Subcutaneous abdominal adipose tissue (tissue), 5 donors: ENCODE measurements around the gene NCK2.

Experiments used
- H3K27ac ChIP-seq: one replicate; pipeline ENCODE4 v1.7.0; 2013; ENCODE audit warnings: low read depth, mild to moderate bottlenecking, inconsistent platforms, low read length, moderate library complexity
- H3K27me3 ChIP-seq, 5 donors: one replicate each; pipeline ENCODE4 v1.7.0; 2013; ENCODE audit warnings: low read length in 5 of 5, inconsistent platforms in 1 of 5; ENCODE audit not compliant: control insufficient read depth in 5 of 5, insufficient read depth in 4 of 5
- H3K36me3 ChIP-seq, 5 donors: one replicate each; pipeline ENCODE4 v1.7.0; 2013; ENCODE audit warnings: low read length in 5 of 5; ENCODE audit not compliant: control insufficient read depth in 5 of 5, insufficient read depth in 5 of 5
- H3K4me1 ChIP-seq, 5 donors: one replicate each; pipeline ENCODE4 v1.7.0; 2013; ENCODE audit warnings: low read length in 5 of 5, mild to moderate bottlenecking in 3 of 5, moderate library complexity in 1 of 5; ENCODE audit not compliant: control insufficient read depth in 5 of 5, insufficient read depth in 5 of 5
- H3K4me3 ChIP-seq, 5 donors: one replicate each; pipeline ENCODE4 v1.7.0; 2013; ENCODE audit warnings: low read length in 5 of 5, low read depth in 1 of 5
- H3K9ac ChIP-seq, 5 donors: one replicate each; pipeline ENCODE4 v1.7.0; 2013; ENCODE audit warnings: low read length in 5 of 5, mild to moderate bottlenecking in 4 of 5, moderate library complexity in 3 of 5
- H3K9me3 ChIP-seq, 5 donors: one replicate each; pipeline ENCODE4 v1.7.0; 2013; ENCODE audit warnings: low read length in 5 of 5; ENCODE audit not compliant: control insufficient read depth in 5 of 5
- donor health status: healthy.
- donor health status: healthy.
- donor health status: healthy.
- donor health status: healthy.
- donor health status: healthy.

The NCK2 gene

DNA sequence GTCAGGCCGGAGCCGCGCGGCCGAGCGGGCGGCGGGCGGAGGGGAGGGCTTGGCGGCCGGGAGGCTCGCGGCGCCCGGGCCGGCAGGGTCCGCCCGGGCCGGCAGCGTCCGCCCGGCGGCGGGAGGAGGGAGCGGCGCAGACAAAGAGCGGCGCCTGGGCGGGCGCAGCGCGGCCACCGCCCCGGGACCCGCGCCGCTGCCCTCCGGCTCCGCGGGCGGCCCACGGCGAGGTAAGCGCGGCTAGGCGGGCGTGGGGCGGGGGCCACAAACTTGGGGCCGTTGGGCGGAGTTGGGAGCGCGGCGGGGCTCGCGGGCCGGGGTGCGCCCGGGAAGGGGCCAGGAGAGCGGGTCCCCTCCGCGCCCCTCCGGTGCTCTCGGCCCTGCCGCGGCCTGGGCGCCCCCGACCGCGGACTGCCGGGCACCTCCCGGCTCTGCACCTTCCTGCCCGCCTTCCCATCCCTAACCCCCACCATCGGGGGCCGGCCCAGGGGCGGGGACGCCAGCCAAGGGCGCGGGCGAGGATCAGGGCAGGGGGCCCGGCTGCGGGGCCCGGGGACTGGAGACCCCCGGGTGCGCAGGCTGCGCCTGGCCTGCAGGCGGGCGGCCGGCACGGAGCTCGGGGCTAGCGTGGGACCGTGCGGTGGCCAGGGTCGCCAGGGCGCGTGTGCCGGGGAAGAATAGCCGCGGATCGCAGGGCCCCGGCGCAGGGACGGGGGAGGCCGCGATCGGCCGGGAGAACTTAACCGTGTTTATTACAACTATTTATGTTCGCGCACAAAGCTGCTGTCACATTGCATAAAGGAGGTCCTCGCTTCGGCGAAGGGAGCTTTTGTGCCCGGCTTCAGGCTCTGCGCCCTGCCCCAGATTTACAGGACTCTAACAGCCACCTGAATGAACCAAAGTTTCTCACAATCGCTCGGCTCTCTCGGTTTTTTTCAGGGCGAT is at the start of gene NCK2:
Gene NCK2, plus strand, starts transcription at position 4 of the 945 bp plus-strand sequence. CDS start 110,152 bp downstream, outside the sequence.
- Histone ChIP-seq H3K27me3 (no peaks in the 10 kb centered on the region), H3K4me1 (peaks cover 2 to 55% (median 39%) of the 10 kb centered on the region in 5 donors), H3K4me3 (peak within 1 kb of the TSS; percentile 78 to 84 (median 83)), H3K9ac (peak within 1 kb of the TSS; percentile 40 to 83 (median 75)), H3K27ac (peak within 1 kb of the TSS; percentile 63), H3K9me3 (no peaks in the 10 kb centered on the region), H3K36me3 (no peaks in the 10 kb centered on the region)

DNA sequence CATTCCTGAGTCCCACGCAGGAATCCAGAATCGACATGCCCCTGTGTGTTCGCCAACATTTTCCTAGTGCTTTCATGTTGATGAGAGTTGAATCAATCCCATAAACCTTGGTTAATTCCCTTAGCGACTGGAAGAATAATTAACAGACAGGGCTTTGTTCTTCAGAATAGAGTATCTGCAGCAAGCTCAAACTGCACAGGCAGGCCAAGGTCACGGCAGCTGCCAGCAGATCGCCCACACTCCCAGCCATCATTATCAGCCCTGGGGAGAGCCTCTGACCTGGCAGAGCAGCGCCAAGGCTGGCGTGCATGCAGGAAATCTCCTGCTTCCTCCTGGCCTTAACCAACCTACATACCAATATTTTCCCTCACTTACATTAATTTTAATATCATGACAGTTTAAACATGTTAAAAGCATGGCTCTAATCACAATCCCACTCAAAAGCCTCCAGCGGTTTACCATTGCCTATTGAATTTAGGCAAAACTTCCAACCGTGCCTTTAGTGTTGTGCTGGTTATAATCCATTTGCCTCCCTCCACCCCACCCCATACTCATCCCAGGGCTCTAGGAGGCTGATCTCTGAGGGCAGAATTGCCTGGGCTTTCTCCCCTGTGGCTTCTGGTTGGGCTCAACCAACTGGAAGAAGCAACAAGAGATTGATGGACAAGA is 46.8 kb upstream of the NCK2 start:
- Histone ChIP-seq H3K4me3 (no peak overlapping the region), H3K9ac (no peak overlapping the region), H3K27ac (no peak overlapping the region), H3K27me3 (peaks cover 0 to 3% (median 0%) of the 10 kb centered on the region in 5 donors), H3K36me3 (no peaks in the 10 kb centered on the region), H3K9me3 (no peaks in the 10 kb centered on the region), H3K4me1 (peaks cover 0 to 12% (median 0%) of the 10 kb centered on the region in 5 donors)

DNA sequence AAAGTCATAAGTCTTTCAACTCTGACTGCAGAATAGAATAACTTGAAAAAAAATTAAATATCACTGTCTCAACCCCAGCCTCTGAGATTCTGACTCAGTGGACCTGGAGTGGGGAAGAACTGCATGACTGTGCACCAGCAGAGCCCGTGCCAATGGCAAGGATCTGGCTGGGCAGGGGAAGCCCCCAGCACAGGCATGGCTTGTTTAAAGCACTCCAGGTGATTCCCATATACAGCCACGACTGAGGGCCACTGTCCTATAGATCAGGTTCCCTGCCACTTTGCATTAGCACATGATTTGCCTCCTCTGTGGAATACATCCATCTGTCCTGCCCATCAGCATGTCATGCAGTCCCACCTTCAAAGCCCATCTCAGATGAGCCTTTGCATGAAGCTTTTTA is 45.9 kb upstream of the NCK2 start:
- Histone ChIP-seq H3K36me3 (no peaks in the 10 kb centered on the region), H3K27ac (no peak overlapping the region), H3K4me3 (no peak overlapping the region), H3K27me3 (peaks cover 0 to 3% (median 0%) of the 10 kb centered on the region in 5 donors), H3K4me1 (peaks cover 0 to 12% (median 0%) of the 10 kb centered on the region in 5 donors), H3K9me3 (no peaks in the 10 kb centered on the region), H3K9ac (no peak overlapping the region)

DNA sequence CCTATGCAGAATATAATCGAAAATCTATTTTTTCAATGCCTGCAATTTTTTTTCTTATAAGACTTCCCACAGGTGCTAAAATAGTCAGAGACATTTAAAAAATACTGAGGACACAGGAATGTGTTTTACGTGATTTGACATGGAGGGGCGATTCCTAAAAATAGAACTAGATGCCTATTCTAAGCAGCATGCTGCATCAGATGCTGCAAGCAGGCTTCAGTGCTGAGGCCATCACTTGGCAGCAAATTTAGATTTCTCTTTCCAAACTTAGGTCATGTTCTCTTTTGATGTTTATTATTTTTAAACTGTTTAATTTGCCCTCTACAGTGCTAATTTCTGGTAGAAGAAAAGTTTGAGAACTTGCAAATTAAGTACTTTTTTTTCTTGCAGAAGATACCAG is 43.7 kb upstream of the NCK2 start:
- Histone ChIP-seq H3K4me3 (no peak overlapping the region), H3K9me3 (peaks cover 0 to 3% (median 0%) of the 10 kb centered on the region in 5 donors), H3K9ac (no peak overlapping the region), H3K36me3 (no peaks in the 10 kb centered on the region), H3K4me1 (peaks cover 0 to 12% (median 0%) of the 10 kb centered on the region in 5 donors), H3K27me3 (peaks cover 0 to 3% (median 0%) of the 10 kb centered on the region in 5 donors), H3K27ac (no peak overlapping the region)

DNA sequence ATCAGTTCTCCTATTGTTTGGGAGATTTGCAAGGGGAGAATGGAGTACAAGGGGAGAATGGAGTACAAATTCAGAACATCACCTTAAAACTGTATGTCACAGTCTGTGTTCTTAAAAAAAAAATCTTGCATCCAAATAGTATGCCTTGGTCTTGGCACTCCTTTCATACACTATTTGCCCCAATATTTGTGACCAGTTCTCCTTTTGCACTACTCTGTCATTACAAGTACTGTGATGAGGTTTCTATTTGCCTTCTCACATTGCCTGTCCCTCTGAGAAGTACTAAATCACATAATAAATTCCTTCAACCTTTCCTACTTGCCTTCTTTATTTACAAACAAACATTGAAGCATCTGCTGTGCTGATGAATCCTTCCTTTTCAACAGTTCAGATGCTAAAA is 36.0 kb upstream of the NCK2 start:
- Histone ChIP-seq H3K27me3 (no peaks in the 10 kb centered on the region), H3K9ac (no peak overlapping the region), H3K9me3 (peaks cover 0 to 3% (median 0%) of the 10 kb centered on the region in 5 donors), H3K4me3 (no peak overlapping the region), H3K36me3 (no peaks in the 10 kb centered on the region), H3K4me1 (peaks cover 0 to 9% (median 0%) of the 10 kb centered on the region in 5 donors), H3K27ac (no peak overlapping the region)

DNA sequence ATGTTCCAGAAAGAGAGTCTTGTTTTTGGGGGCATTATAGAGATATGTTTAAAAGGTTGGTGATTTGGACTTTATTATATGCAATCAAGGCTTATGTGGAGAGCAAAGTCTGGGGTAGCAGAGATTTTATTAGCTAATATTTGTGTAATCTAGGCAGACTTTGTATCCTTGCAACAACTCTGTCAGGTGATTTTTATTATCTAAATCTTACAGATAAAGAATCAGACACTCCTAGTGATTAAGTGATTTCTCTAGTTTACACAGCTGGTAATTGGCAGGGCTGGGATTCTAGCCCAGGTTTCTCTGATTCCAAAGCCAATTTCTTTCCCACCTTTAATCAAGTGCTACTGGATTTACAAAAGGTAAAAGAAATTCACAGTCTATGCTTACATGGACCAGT is 33.3 kb upstream of the NCK2 start:
- H3K27me3 ChIP-seq: peaks cover 0 to 2% (median 0%) of the 10 kb centered on the region in 5 donors
- peaks cover 0 to 9% (median 0%) of the 10 kb centered on the region in 5 donors for H3K4me1 ChIP-seq
- no peak overlapping the region for H3K4me3 ChIP-seq
- no peak overlapping the region for H3K27ac ChIP-seq
- H3K9ac ChIP-seq: no peak overlapping the region
- H3K36me3 ChIP-seq: no peaks in the 10 kb centered on the region
- H3K9me3 ChIP-seq: peaks cover 0 to 3% (median 0%) of the 10 kb centered on the region in 5 donors

DNA sequence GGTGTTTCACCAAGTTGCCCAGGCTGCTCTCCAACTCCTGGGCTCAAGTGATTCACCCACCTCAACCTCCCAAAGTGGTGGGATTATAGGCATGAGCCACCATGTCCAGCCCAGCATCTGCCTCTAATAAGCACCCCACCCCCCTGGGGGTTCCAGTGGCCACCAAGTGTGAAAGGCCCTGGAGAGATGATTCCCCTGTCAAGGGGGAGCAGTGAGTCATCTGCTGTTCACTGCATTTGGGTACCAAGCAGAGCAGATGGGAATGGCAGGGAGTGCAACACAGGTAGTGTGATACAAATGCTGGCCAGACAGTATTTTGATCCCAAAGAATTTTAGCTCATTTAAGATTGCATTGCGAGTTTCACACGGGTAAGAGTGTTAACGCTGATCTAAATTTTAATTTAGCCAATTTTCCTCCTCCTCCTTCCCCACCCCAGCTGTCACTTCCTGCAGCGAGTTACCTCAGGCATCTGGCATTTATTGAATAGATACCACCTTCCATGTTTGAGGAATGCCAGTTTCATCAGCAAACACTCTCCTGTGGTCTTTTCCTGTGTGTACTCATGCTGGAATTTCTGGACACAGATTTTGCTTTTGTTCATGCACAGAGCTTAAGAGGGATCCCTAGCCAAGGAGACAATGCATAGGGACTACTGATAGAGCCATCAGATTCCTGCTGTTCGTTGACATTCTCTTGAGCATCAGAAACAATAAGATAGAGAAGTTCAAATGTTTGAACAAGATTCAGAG is 32.4 kb upstream of the NCK2 start:
- no peak overlapping the region for H3K4me3 ChIP-seq
- no peaks in the 10 kb centered on the region for H3K36me3 ChIP-seq
- peaks cover 0 to 3% (median 0%) of the 10 kb centered on the region in 5 donors for H3K9me3 ChIP-seq
- H3K4me1 ChIP-seq: peaks cover 0 to 9% (median 0%) of the 10 kb centered on the region in 5 donors
- H3K9ac ChIP-seq: no peak overlapping the region
- peaks cover 0 to 2% (median 0%) of the 10 kb centered on the region in 5 donors for H3K27me3 ChIP-seq
- H3K27ac ChIP-seq: no peak overlapping the region

DNA sequence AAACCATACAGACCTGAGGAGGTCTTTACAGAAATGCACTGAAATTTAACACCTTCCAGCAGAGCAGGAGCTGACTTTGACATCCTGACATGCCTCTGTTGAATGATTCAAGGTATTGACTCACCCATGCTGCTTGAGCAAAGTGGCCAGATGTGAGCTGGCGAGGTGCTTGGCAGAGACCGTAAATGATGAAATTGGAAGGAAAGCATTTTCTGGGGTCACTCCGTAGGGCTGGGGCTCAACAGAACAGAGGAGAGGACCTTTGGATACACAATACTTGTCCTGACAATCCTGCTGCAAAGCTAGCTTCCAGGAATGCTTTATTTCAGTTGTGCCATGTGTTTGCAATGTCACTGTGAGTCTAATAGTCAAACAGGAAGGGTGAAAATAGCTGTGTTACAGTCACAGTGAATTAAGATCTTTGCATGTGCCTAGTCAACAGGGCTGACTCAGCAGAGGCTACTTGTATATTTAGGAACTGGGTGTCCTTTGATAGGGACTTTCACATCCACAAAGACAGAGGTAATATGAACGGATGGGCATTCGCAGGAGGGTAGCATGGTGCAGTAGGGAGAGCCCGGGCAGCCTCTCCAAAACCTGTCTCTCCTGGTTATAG is 31.6 kb upstream of the NCK2 start:
- Histone ChIP-seq H3K4me3 (no peak overlapping the region), H3K9me3 (peaks cover 0 to 3% (median 0%) of the 10 kb centered on the region in 5 donors), H3K4me1 (peaks cover 0 to 9% (median 0%) of the 10 kb centered on the region in 5 donors), H3K36me3 (no peaks in the 10 kb centered on the region), H3K9ac (no peak overlapping the region), H3K27me3 (peaks cover 0 to 2% (median 0%) of the 10 kb centered on the region in 5 donors), H3K27ac (no peak overlapping the region)

DNA sequence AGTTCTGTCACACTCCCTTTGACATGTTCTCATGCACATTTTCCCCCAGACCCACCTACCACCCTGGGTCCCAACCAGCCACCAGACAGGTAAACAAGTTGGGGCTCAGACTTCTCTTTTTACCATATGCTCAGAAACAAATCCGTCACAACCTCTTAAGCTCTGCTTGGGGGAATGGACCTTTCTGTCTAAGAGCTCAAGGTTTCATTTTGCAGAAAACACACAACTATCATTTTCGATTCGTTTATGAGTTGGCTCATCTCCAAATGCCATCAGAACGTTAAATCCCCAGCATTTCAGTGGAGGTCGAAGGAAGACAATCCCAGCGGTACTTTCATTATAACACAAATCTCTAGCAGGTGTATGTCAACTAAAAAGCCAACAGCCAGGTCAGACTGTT is 30.6 kb upstream of the NCK2 start:
- peaks cover 0 to 2% (median 0%) of the 10 kb centered on the region in 5 donors for H3K27me3 ChIP-seq
- no peaks in the 10 kb centered on the region for H3K36me3 ChIP-seq
- H3K27ac ChIP-seq: no peak overlapping the region
- H3K9ac ChIP-seq: no peak overlapping the region
- peaks cover 0 to 3% (median 0%) of the 10 kb centered on the region in 5 donors for H3K9me3 ChIP-seq
- H3K4me3 ChIP-seq: no peak overlapping the region
- peaks cover 0 to 9% (median 0%) of the 10 kb centered on the region in 5 donors for H3K4me1 ChIP-seq
